Type B pancreatic cell (in vitro differentiated cells): ENCODE results near the gene PYROXD2. TPM values are rescaled to one million over a fixed set of nuclear protein-coding genes. Genes with fewer than 3 reads are reported as not detected.

Source experiments
- DNase-seq: peaks from one replicate; pipeline ENCODE4 v3.0.0; 2021; ENCODE audit warnings: mixed read lengths; ENCODE audit not compliant: unreplicated experiment; ENCODE audit errors: extremely low spot score
- H3K27ac Mint-ChIP-seq: 2 replicates; pipeline ENCODE4 v1.8.0; 2021; ENCODE audit warnings: mild to moderate bottlenecking, mixed read lengths
- H3K27me3 Mint-ChIP-seq: 2 replicates; pipeline ENCODE4 v1.8.0; 2021; ENCODE audit warnings: mixed read lengths
- H3K36me3 Mint-ChIP-seq: 2 replicates; pipeline ENCODE4 v1.8.0; 2021; ENCODE audit warnings: mixed read lengths
- H3K4me1 Mint-ChIP-seq: one replicate; pipeline ENCODE4 v1.8.0; 2021; ENCODE audit warnings: mixed read lengths; ENCODE audit not compliant: unreplicated experiment
- H3K4me3 Mint-ChIP-seq: 2 replicates; pipeline ENCODE4 v1.8.0; 2021; ENCODE audit warnings: mild to moderate bottlenecking, mixed read lengths
- H3K9me3 Mint-ChIP-seq: 2 replicates; pipeline ENCODE4 v1.8.0; 2021; ENCODE audit warnings: mixed read lengths
- long read RNA-seq: library from polyadenylated mRNA; unstranded; transcript quantifications from one replicate; pipeline ENCODE4 v2.0.0, GENCODE V29; 2020
- total RNA-seq: library from RNA; stranded (reverse); gene quantifications from 2 replicates; pipeline ENCODE4 v1.2.1, GENCODE V29; 2021; ENCODE audit warnings: low replicate concordance
- TF ChIP-seq, protein P1 (sequence below): fragments of 200-600 bp; sonication (generic); conservative IDR thresholded peaks from 2 replicates; pipeline ENCODE4 v1.5.0; 2021; ENCODE audit warnings: antibody characterized with exemption, mild to moderate bottlenecking

The PYROXD2 gene
- 6.1 and 14.9 TPM in 2 replicates for total RNA-seq
- long read RNA-seq, partial matches to known transcripts = 0 of 5 reads
- long read RNA-seq, other reads (novel, unspliced or antisense) = 5 of 5 reads

DNA sequence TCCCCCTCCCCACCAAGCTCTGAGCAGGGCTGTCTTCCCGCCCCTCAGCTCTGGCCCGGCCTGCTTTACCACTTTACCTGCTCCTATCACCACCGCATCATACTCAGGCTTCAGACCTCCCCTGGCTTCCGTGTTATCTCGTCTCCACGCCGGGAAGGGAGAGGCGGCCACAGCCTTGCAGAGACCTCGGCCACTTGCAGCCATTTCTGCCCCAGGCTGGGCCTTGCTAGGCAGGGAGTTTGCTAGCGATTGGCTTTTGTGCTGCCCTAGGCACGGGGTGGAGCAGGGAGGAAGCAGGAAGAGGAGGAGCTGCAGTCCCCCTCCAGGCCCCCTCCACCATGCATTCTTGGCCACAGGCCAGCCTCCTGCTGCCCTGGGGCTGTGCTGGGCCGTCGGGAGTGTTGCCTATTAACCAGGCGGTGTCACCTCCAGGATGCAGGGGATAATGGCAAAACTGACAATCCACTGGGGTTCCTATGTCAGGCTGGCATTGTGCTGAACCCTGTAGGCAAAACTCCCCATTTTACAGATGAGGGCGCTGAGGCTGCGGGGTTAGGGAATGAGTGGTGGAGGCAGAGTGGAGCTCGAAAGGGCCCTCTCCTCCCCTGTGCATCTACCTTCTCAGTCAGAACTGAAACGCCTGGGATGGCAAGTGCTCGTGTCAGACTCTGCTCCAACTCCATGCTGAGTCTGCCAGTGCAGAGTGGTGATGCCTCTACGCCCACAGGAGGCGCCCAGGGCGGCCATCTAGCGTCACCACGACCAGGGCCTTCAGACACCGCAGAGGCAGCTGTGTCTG is at the start of gene PYROXD2:
Gene PYROXD2, minus strand, starts transcription at position 251 of the 799 bp plus-strand sequence. Its CDS starts 47 bp downstream, at position 204.
- Mint-ChIP-seq H3K9me3 (no peaks in the 10 kb centered on the region), H3K27ac (peak within 1 kb of the TSS; percentile 95), H3K27me3 (no peaks in the 10 kb centered on the region), H3K4me3 (peak within 1 kb of the TSS; percentile 95), H3K36me3 (peaks cover 4% of the 10 kb centered on the region), H3K4me1 (peaks cover 10% of the 10 kb centered on the region)
- TF ChIP-seq, protein P1, sequence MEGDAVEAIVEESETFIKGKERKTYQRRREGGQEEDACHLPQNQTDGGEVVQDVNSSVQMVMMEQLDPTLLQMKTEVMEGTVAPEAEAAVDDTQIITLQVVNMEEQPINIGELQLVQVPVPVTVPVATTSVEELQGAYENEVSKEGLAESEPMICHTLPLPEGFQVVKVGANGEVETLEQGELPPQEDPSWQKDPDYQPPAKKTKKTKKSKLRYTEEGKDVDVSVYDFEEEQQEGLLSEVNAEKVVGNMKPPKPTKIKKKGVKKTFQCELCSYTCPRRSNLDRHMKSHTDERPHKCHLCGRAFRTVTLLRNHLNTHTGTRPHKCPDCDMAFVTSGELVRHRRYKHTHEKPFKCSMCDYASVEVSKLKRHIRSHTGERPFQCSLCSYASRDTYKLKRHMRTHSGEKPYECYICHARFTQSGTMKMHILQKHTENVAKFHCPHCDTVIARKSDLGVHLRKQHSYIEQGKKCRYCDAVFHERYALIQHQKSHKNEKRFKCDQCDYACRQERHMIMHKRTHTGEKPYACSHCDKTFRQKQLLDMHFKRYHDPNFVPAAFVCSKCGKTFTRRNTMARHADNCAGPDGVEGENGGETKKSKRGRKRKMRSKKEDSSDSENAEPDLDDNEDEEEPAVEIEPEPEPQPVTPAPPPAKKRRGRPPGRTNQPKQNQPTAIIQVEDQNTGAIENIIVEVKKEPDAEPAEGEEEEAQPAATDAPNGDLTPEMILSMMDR = no peak
- DNase-seq = peak; percentile 91

DNA sequence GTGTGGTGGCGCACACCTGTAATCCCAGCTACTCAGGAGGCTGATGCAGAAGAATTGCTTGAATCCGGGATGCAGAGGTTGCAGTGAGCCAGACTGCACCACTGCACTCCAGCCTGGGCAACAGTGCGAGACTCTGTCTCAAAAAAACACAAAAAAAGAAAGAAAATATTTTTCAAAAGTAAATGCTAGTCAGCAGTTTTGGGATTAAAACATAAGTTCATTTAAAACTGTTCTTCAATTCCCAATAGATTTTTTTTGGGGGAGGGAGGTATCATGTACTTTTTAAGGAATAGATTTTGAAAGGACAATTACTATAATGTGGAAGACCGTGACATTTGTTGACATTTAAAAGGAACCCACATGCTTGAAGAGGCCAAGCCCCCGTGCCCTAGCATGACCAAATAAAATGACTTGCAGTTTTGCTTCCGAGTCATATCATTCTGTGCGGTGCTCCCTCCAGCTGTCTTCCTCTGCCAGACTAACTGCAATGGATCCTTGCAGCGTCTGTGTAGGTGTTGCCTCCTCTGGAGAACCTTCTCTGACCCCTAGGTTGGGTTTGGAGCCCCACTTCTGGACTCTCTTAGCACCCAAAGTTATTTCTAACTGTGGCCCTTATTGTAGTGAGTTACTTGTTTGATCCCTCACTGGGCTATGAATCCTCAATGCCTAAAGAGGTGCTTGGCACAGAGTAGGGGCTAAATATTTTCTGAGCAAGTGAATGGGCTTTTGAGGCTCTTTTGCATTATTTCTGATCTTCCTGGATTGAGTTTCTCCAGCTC is 49.2 kb upstream of the PYROXD2 start:
- H3K27me3 Mint-ChIP-seq = peaks cover 16% of the 10 kb centered on the region
- H3K4me3 Mint-ChIP-seq = no peak overlapping the region
- DNase-seq = no peak
- H3K27ac Mint-ChIP-seq = no peak overlapping the region
- H3K36me3 Mint-ChIP-seq = no peaks in the 10 kb centered on the region
- H3K4me1 Mint-ChIP-seq = peaks cover 32% of the 10 kb centered on the region
- TF ChIP-seq, protein P1 = no peak
- H3K9me3 Mint-ChIP-seq = no peaks in the 10 kb centered on the region

DNA sequence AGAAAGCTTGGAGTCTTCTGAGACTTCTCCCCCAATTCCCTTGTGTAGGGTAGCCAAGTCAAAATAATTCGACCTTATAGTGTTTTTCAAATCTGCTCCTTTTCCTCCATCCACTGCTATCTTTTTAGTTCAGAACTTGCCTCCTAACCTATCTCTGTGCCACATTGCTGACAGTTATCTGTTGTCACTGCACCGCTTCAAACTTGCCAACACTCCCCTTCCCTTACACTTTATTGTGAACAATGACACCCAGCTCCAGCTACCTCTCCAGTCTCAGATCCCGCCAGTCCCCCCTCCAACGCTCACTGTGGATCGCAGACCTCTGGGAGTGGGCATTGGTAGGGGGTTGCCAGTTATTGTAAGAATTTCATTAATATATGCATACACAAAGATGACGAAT is 48.0 kb upstream of the PYROXD2 start:
- Mint-ChIP-seq H3K4me1 (peaks cover 28% of the 10 kb centered on the region), H3K27me3 (peaks cover 12% of the 10 kb centered on the region), H3K27ac (peak overlapping the region; percentile 44), H3K9me3 (no peaks in the 10 kb centered on the region), H3K4me3 (no peak overlapping the region), H3K36me3 (no peaks in the 10 kb centered on the region)
- TF ChIP-seq, protein P1 = no peak
- DNase-seq = no peak

DNA sequence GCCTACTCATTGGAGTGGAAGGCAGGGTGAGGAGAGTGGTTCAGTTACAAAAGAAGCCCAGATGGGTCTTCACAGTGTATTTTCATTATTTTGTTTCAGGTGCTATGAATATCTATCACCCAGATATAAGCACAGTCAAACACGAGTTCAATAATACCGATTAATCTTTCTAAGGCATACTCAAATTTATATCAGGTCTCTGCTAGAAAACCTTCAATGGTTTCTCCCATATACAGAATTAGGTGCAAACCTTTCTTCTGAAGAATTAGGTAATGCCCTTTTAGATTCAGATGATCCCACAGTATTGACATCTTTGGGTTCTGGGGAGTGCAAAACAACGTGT is 46.5 kb upstream of the PYROXD2 start:
- peaks cover 11% of the 10 kb centered on the region for H3K27me3 Mint-ChIP-seq
- H3K9me3 Mint-ChIP-seq = no peaks in the 10 kb centered on the region
- no peak overlapping the region for H3K4me3 Mint-ChIP-seq
- H3K27ac Mint-ChIP-seq = peak overlapping the region; percentile 91
- no peak for DNase-seq
- TF ChIP-seq, protein P1 = no peak
- peaks cover 28% of the 10 kb centered on the region for H3K4me1 Mint-ChIP-seq
- no peaks in the 10 kb centered on the region for H3K36me3 Mint-ChIP-seq

DNA sequence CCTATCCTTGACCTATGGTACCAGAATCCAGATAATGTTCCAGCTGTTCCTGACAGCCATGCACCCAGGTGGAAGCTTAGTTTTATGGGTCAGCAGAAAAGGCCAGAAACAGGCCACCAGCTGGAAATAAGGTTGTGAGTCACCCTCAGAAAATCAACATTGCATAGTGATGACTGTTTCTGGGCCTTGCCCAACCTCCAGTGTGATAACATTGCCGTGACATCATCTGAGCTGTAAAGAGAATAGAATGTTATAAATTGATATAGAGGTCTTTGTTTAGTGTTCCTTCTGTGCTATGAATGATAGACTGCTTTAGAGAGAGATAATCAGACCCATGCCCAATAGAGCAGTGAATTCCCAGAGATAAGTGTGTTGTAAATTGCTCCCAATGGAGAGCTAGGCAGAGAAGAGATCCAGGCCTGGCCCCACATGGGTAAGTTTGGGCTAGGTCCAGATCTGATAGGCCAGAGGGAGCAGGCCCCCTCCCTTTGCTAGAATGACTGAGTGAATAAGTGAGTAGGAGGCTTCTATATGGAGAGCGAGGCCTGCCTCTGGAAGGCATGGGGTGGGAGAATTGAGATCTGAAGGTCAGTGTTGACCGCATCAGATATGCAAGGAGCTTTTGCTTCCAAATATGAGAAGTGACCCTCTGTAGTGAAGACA is 46.0 kb upstream of the PYROXD2 start:
- Mint-ChIP-seq H3K36me3 (no peaks in the 10 kb centered on the region), H3K4me1 (peaks cover 28% of the 10 kb centered on the region), H3K9me3 (no peaks in the 10 kb centered on the region), H3K27me3 (peaks cover 11% of the 10 kb centered on the region), H3K27ac (peak overlapping the region; percentile 91), H3K4me3 (peak overlapping the region; percentile 12)
- DNase-seq = no peak
- TF ChIP-seq, protein P1 = no peak
